K562 (cell line): ENCODE measurements around the gene PHF21A. TPM values are rescaled to one million over a fixed set of nuclear protein-coding genes. Genes with fewer than 3 reads are reported as not detected.

Experiments used
- ATAC-seq: fragments of 200-7000 bp; cut with Tn5 transposase; 3 replicates; pipeline ENCODE4 v1.9.1; 2020; ENCODE audit warnings: moderate library complexity
- BruUV-seq: library from RNA; stranded (reverse); fragments of 400-500 nt; replicated peaks from 2 replicates; lab custom pipeline; 2021; lab: Mats Ljungman, UMichigan
- CTCF ChIA-PET: fragments of 300-600 bp; formaldehyde crosslinking; extraction: SDS; loops from one replicate; lab custom pipeline; 2021; ENCODE audit warnings: low intra/inter-chr PET ratio; lab: Yijun Ruan, JAX
- POLR2A ChIA-PET: fragments of 300-600, 350-650 bp; sonication (Branson Sonifier 250); formaldehyde crosslinking; extraction: SDS; loops from one replicate; lab custom pipeline; 2021; ENCODE audit warnings: antibody characterized with exemption, inconsistent platforms; lab: Yijun Ruan, JAX
- DNase-seq, 4 experiments: peaks; one replicate each; pipeline versions ENCODE4 v3.0.0 to v3.0.0-alpha.2; 2011 to 2018; ENCODE audit warnings: low spot score in 3 of 4, mixed read lengths in 3 of 4; ENCODE audit errors: extremely low read depth in 1 of 4
- FAIRE-seq: peaks from 2 replicates; lab custom pipeline; 2011; peaks lifted over from hg19 to GRCh38; lab: Jason Lieb, UNC
- H2AFZ ChIP-seq: 2 replicates; pipeline ENCODE4 v1.6.0; 2011; ENCODE audit warnings: low read depth, low read length, control low read depth, inconsistent platforms
- H3K27ac ChIP-seq: fragments of 200-600 bp; 3 replicates; pipeline ENCODE4 v1.8.0; 2011; ENCODE audit warnings: low read depth, mild to moderate bottlenecking, control low read depth, inconsistent platforms, low read length, moderate library complexity, mixed read lengths; ENCODE audit errors: extremely low read depth
- H3K27me3 ChIP-seq, 2 experiments: fragments of 300-600 bp in 1 of 2; 2 replicates in 1 of 2; 3 replicates in 1 of 2; pipeline versions ENCODE4 v1.6.0 to v1.8.0; 2011; ENCODE audit warnings: inconsistent platforms in 2 of 2, low read length in 2 of 2, mild to moderate bottlenecking in 1 of 2, mixed read lengths in 1 of 2, moderate library complexity in 1 of 2; ENCODE audit not compliant: control insufficient read depth in 2 of 2, insufficient read depth in 2 of 2
- H3K36me3 ChIP-seq: fragments of 300-600 bp; 3 replicates; pipeline ENCODE4 v1.8.0; 2011; ENCODE audit warnings: mild to moderate bottlenecking, low read length, inconsistent platforms; ENCODE audit not compliant: control insufficient read depth, insufficient read depth
- H3K4me1 ChIP-seq, 2 experiments: fragments of 200-600 bp in 1 of 2; replicated peaks in 1 of 2; 2 replicates in 1 of 2; 3 replicates in 1 of 2; pipeline versions ENCODE4 v1.5.1 to v1.8.0; 2011; ENCODE audit warnings: inconsistent platforms in 2 of 2, low read length in 2 of 2, mild to moderate bottlenecking in 1 of 2, mixed read lengths in 1 of 2, moderate library complexity in 1 of 2; ENCODE audit not compliant: control insufficient read depth in 2 of 2, insufficient read depth in 2 of 2
- H3K4me2 ChIP-seq: 2 replicates; pipeline ENCODE4 v1.6.1; 2011; ENCODE audit warnings: low read length, control low read depth, inconsistent platforms, mixed read lengths; ENCODE audit not compliant: insufficient read depth
- H3K4me3 ChIP-seq: fragments of 200-600 bp; sonication (generic), shearing (Covaris generic); 2 replicates; pipeline ENCODE4 v1.5.1; 2016; ENCODE audit warnings: control low read depth, inconsistent platforms
- H3K79me2 ChIP-seq: fragments of 200-600 bp; 3 replicates; pipeline ENCODE4 v1.8.0; 2011; ENCODE audit warnings: low read length, inconsistent platforms; ENCODE audit not compliant: control insufficient read depth, insufficient read depth
- H3K9ac ChIP-seq, 2 experiments: 2 replicates each; pipeline versions ENCODE4 v1.6.0 to v1.6.1; 2011; ENCODE audit warnings: low read depth in 2 of 2, low read length in 2 of 2, control low read depth in 1 of 2, inconsistent platforms in 1 of 2, mild to moderate bottlenecking in 1 of 2, mixed read lengths in 1 of 2; ENCODE audit not compliant: insufficient read depth in 1 of 2
- H3K9me1 ChIP-seq: one replicate; pipeline ENCODE4 v1.6.0; 2011; ENCODE audit warnings: inconsistent platforms, mild to moderate bottlenecking, low read length, moderate library complexity; ENCODE audit not compliant: control insufficient read depth, insufficient read depth
- H3K9me3 ChIP-seq: replicated peaks from 2 replicates; pipeline ENCODE4 v1.5.1; 2011; ENCODE audit warnings: low read depth, low read length, inconsistent platforms; ENCODE audit not compliant: control insufficient read depth, insufficient read depth
- H4K20me1 ChIP-seq: replicated peaks from 2 replicates; pipeline ENCODE4 v1.6.1; 2011; ENCODE audit warnings: low read length, inconsistent platforms, mixed read lengths; ENCODE audit not compliant: control insufficient read depth, insufficient read depth
- ARID1B ChIP-seq: fragments of 450-650 bp; IDR thresholded peaks from 2 replicates; pipeline ENCODE4 v1.6.1; 2016; ENCODE audit warnings: antibody characterized with exemption, mild to moderate bottlenecking, inconsistent platforms
- BHLHE40 ChIP-seq: IDR thresholded peaks from 2 replicates; pipeline ENCODE4 v1.6.1; 2011; ENCODE audit warnings: low read length, improper control_type of control experiment
- CBFA2T3 ChIP-seq: fragments of 450-650 bp; IDR thresholded peaks from 2 replicates; pipeline ENCODE4 v1.6.1; 2017
- FOXM1 ChIP-seq, 2 experiments: fragments of 450-650 bp in 1 of 2; sonication (generic) in 1 of 2; formaldehyde crosslinking in 1 of 2; IDR thresholded peaks; 2 replicates each; pipeline versions ENCODE4 v1.6.1 to v1.9.0; 2017 to 2022; ENCODE audit warnings: low read depth in 2 of 2, mild to moderate bottlenecking in 2 of 2, missing genetic modification reagents in 1 of 2, moderate library complexity in 1 of 2
- KAT8 ChIP-seq: fragments of 450-650 bp; IDR thresholded peaks from 2 replicates; pipeline ENCODE4 v1.6.1; 2016; ENCODE audit warnings: low read depth, mild to moderate bottlenecking
- MEIS2 ChIP-seq: fragments of 450-650 bp; IDR thresholded peaks from 2 replicates; pipeline ENCODE4 v1.6.1; 2014; ENCODE audit warnings: mild to moderate bottlenecking; ENCODE audit not compliant: partially characterized antibody
- NR2F6 ChIP-seq: fragments of 450-650 bp; formaldehyde crosslinking; IDR thresholded peaks from 2 replicates; pipeline ENCODE4 v1.4.0; 2020; ENCODE audit warnings: mild to moderate bottlenecking
- POLR2AphosphoS5 ChIP-seq: IDR thresholded peaks from 2 replicates; pipeline ENCODE4 v1.6.1; 2011; ENCODE audit warnings: mild to moderate bottlenecking, low read depth, low read length, moderate library complexity; ENCODE audit not compliant: control insufficient read depth, insufficient read depth
- RBM15 ChIP-seq: fragments of 200-400 bp; formaldehyde crosslinking; IDR thresholded peaks from 2 replicates; pipeline ENCODE4 v1.6.1; 2018; ENCODE audit warnings: mild to moderate bottlenecking, low read length, moderate library complexity; ENCODE audit not compliant: insufficient read depth
- TCF3 ChIP-seq: sonication (generic); formaldehyde crosslinking; IDR thresholded peaks from 2 replicates; pipeline ENCODE4 v1.4.0; 2020; ENCODE audit warnings: mild to moderate bottlenecking, missing genetic modification reagents
- TGIF2 ChIP-seq: sonication (generic); formaldehyde crosslinking; IDR thresholded peaks from 2 replicates; pipeline ENCODE4 v1.8.1; 2022; ENCODE audit warnings: mild to moderate bottlenecking, missing genetic modification reagents, moderate library complexity
- WGBS: fragments of 100-300 bp; shearing (Covaris generic); methylation state at CpG from one replicate; pipeline ENCODE4 v1.1.6; 2016; ENCODE audit warnings: low coverage, mixed read lengths; ENCODE audit not compliant: insufficient coverage; ENCODE audit errors: missing lambda C conversion rate; 5-methylcytosine and 5-hydroxymethylcytosine counted together
- in situ Hi-C: fragments of 300-500 bp; cut with MboI; formaldehyde crosslinking; loops from 4 replicates; pipeline ENCODE4 v1.15.0; 2018; ENCODE audit warnings: inconsistent platforms, mixed read lengths
- intact Hi-C: fragments of 100-400 bp; cut with micrococcal nuclease; formaldehyde crosslinking; loops from 2 replicates; pipeline ENCODE4 v1.14.2; 2022
- polyA plus RNA-seq, 8 experiments: library from polyadenylated mRNA; depleted of rRNA in 4 of 8; stranded (reverse) in 5 of 8; unstranded in 3 of 8; fragments of >200 nt; fragmentation: Nextera tagmentation in 2 of 8; fragmentation: Illumina TruSeq in 1 of 8; extraction: Ambion mirVana in 2 of 8; extraction: Trizol in 1 of 8; gene quantifications; 2 replicates each; pipeline versions ENCODE4 v1.2.1 to v1.2.3, GENCODE V29; 2011 to 2014; ENCODE audit warnings: inconsistent platforms in 1 of 8, missing spikeins in 1 of 8
- total RNA-seq, 7 experiments: library from RNA; depleted of rRNA in 6 of 7; stranded (reverse); fragments of >200 nt in 6 of 7; fragmentation: Illumina TruSeq in 2 of 7; extraction: Trizol in 2 of 7; gene quantifications; 2 replicates each; pipeline versions ENCODE4 v1.2.1 to v1.2.3, GENCODE V29; 2011 to 2021; ENCODE audit warnings: low replicate concordance in 1 of 7
- TF ChIP-seq, protein P1 (sequence below), 2 experiments: fragments of 450-650 bp; IDR thresholded peaks; 2 replicates each; pipeline ENCODE4 v1.6.1; 2016

The PHF21A gene
- total and polyA plus RNA-seq, 9 of the 15 experiments (the other 6 are each of a cell fraction or from before 2014, with no cell fraction given), result 1.5 to 32.4 (median 10.7) TPM

GRCh38 chr11:45993531-45994001, 127.7 kb downstream of the PHF21A start (continued):
- TF ChIP-seq TCF3 (CRISPR knock-in tag) (peak; percentile 65), NR2F6 (CRISPR knock-in tag) (no peak), BHLHE40 (0 out of 2 replicates have a peak, but pooled peaks have one; percentile 19), KAT8 (no peak), CBFA2T3 (peak; percentile 59; the same call in 1 of the 2 replicates), POLR2AphosphoS5 (no peak), FOXM1 (IDR thresholded peaks at IDR 0.05; ENCODE audit: low read depth) (no peak), FOXM1 (CRISPR knock-in tag; IDR thresholded peaks at IDR 0.05; ENCODE audit: low read depth) (no peak), ARID1B (peak; percentile 16; the same call in 1 of the 2 replicates), RBM15 (no peak)
- TF ChIP-seq, all 486 proteins: peak for 24

DNA sequence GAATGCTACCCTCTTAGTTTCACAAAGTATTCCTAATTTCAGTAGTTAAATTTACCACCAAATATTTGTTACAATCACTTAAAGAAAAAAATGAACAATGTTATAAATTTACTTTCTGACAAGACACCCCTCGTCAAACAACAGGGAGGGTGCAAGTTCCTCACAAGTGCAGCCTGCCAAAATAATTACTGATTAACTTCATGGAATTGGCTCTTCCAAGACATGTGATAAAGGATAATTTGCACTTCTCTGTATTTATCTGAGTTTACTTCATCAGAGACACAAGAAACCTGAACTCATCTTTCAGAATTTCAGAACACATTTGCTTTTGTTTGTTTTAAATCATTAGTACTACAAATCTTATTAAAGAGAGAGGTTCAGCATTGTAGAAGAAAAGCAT, 132.3 kb downstream of the PHF21A start:
- ATAC-seq, result no peak
- no peak overlapping the region for H3K4me2 ChIP-seq
- no peaks in the 10 kb centered on the region for H4K20me1 ChIP-seq
- no peak overlapping the region for H3K27ac ChIP-seq
- H3K4me3 ChIP-seq, result no peak overlapping the region
- POLR2A ChIA-PET, result no interaction called here
- H3K9ac ChIP-seq, result no peak overlapping the region
- TF ChIP-seq, protein P1, sequence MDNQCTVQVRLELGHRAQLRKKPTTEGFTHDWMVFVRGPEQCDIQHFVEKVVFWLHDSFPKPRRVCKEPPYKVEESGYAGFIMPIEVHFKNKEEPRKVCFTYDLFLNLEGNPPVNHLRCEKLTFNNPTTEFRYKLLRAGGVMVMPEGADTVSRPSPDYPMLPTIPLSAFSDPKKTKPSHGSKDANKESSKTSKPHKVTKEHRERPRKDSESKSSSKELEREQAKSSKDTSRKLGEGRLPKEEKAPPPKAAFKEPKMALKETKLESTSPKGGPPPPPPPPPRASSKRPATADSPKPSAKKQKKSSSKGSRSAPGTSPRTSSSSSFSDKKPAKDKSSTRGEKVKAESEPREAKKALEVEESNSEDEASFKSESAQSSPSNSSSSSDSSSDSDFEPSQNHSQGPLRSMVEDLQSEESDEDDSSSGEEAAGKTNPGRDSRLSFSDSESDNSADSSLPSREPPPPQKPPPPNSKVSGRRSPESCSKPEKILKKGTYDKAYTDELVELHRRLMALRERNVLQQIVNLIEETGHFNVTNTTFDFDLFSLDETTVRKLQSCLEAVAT (IDR thresholded peaks at IDR 0.05), result no peak
- TF ChIP-seq MEIS2 (peak; percentile 22), TGIF2 (CRISPR knock-in tag) (no peak)
- TF ChIP-seq, all 486 proteins: peak for 1
- no TSS peak for BruUV-seq
- intact Hi-C loops (no loop called here), in situ Hi-C loops (no loop called here)
- Histone ChIP-seq H3K36me3 (no peaks in the 10 kb centered on the region), H3K4me1 (peaks cover 14 to 43% of the 10 kb centered on the region in 2 experiments), H2AFZ (no peak overlapping the region), H3K9me1 (no peaks in the 10 kb centered on the region), H3K79me2 (peaks cover 43% of the 10 kb centered on the region), H3K9me3 (no peaks in the 10 kb centered on the region), H3K27me3 (no peaks in the 10 kb centered on the region)
- FAIRE-seq, result no peak
- DNase-seq, result no peak
- CTCF ChIA-PET, result no interaction called here
- WGBS, result 13% methylated on average over 1 of the region's 1 CpG
